Testis (tissue), 3 donors: ENCODE results near the gene GRK3. TPM values are rescaled to one million over a fixed set of nuclear protein-coding genes. Genes with fewer than 3 reads are reported as not detected.

ENCODE experiments used
- DNase-seq: peaks from one replicate; pipeline ENCODE4 v3.0.0-alpha.2; 2019
- H3K27ac ChIP-seq, 2 donors: fragments of 200-600 bp; sonication (generic); one replicate each; pipeline ENCODE4 v1.5.1; 2019
- H3K27me3 ChIP-seq: fragments of 200-600 bp; sonication (generic); one replicate; pipeline ENCODE4 v1.5.1; 2019
- H3K36me3 ChIP-seq: fragments of 200-600 bp; sonication (generic); one replicate; pipeline ENCODE4 v1.5.1; 2017; ENCODE audit warnings: low read depth; ENCODE audit errors: missing control alignments
- H3K4me1 ChIP-seq: fragments of 200-600 bp; sonication (generic); one replicate; pipeline ENCODE4 v1.5.1; 2019
- H3K4me3 ChIP-seq, 2 donors: fragments of 200-600 bp; sonication (generic); one replicate each; pipeline ENCODE4 v1.5.1; 2017 to 2019
- H3K9me3 ChIP-seq: fragments of 200-600 bp; sonication (generic); one replicate; pipeline ENCODE4 v1.5.1; 2017
- CTCF ChIP-seq, 3 experiments: fragments of 450-650 bp in 2 of 3; fragments of 200-600 bp in 1 of 3; sonication (generic) in 1 of 3; IDR thresholded peaks; one replicate each; pipeline ENCODE4 v1.5.1; 2016 to 2019; ENCODE audit warnings: antibody characterized with exemption in 3 of 3, mild to moderate bottlenecking in 2 of 3, moderate library complexity in 1 of 3
- POLR2A ChIP-seq: fragments of 450-650 bp; IDR thresholded peaks from one replicate; pipeline ENCODE4 v1.6.1; 2017; ENCODE audit warnings: antibody characterized with exemption, mild to moderate bottlenecking, moderate library complexity
- WGBS, 2 donors: methylation state at CpG; one replicate each; pipeline ENCODE4 v1.1.5; 2018; 5-methylcytosine and 5-hydroxymethylcytosine counted together
- intact Hi-C: fragments of 100-400 bp; cut with DNase I; formaldehyde crosslinking; loops from one replicate; pipeline ENCODE4 v1.15.1; 2023; ENCODE audit warnings: low total_unique reads
- polyA plus RNA-seq: library from polyadenylated mRNA; stranded (reverse); fragments of 350-450 nt; fragmentation: Illumina TruSeq; extraction: RNeasy Lipid Tissue Mini Kit (QIAGEN cat#74804); gene quantifications from one replicate; pipeline ENCODE4 v1.2.3, GENCODE V29; 2014; ENCODE audit warnings: low read depth, low replicate concordance; ENCODE audit not compliant: insufficient read depth
- total RNA-seq, 2 donors: library from RNA; depleted of rRNA; stranded (reverse); fragments of >200 nt; gene quantifications; one replicate each; pipeline ENCODE4 v1.2.3, GENCODE V29; 2016

Gene GRK3
- total and polyA plus RNA-seq, 3 donors from 2014 or later: 10.9 to 46.0 (median 12.8) TPM

DNA sequence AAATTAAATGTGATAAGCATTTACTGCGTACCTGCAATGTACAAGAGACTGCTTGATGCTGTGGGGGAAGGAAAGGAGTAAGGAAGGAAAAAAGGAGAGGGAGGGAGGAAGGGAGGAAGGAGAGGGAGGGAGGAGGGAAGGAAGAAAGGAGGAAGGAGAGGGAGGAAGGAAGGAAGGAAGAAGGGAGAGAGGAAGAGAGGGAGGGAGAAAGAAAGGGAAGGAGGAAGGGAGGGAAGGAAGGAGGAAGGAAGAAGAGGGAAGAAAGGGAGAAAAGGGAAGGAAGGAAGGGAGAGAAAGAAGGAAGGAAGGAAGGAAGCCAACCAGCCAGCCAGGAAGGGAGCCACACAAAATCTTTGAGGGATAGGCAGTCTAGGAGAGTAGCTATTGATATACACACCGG lies 133.5 kb downstream of the GRK3 start:
- no peaks in the 10 kb centered on the region for H3K4me1 ChIP-seq
- TF ChIP-seq POLR2A (no peak), CTCF (IDR thresholded peaks at IDR 0.05) (no peak)
- H3K9me3 ChIP-seq: no peaks in the 10 kb centered on the region
- no peaks in the 10 kb centered on the region for H3K27me3 ChIP-seq
- DNase-seq: no peak
- intact Hi-C loops: no loop called here
- no peaks in the 10 kb centered on the region for H3K36me3 ChIP-seq
- H3K4me3 ChIP-seq: no peak overlapping the region
- 88 to 94% methylated on average over 2 of the region's 2 CpGs for WGBS, 2 donors
- H3K27ac ChIP-seq: no peak overlapping the region

DNA sequence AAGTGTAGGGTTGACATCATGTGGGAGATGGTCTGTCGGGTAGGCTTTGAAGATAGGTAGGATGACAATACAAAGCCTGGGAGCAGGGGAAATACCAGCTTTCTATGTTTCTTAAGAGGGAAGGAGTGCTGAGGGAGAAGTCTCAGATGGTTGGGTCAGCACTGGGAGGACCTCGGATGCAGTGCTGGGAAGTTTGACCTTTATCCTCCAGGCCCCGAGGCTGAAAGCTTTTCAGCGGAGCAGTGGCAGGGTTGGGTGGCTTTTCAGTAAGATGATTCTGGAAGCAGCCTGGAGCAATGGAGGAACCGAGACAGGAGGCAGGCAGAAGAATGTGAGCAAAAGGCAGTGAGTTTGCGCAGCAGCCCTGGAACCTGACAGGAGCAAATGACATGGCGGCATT lies 134.0 kb downstream of the GRK3 start:
- intact Hi-C loops: no loop called here
- 86 to 94% methylated on average over 7 of the region's 7 CpGs for WGBS, 2 donors

DNA sequence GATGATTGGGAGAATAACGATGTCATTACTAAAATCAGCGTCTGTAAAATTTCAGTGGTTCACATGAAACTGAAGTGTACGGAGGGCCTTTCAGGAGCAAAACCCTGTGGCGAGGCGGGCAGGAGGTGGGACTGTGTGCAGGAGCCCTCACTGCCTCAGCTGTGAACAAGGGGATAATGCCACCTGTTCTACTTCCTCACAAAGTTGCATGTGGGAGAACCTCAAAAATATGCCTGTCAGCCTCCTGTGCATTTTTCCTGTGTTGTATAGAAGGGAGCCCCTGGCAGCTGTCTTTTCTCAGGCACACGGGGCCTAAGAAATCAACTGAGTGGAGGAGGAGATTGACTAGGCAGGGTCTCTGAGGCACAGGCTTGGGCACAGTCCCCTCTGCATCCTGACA lies 134.5 kb downstream of the GRK3 start:
- Histone ChIP-seq H3K9me3 (no peaks in the 10 kb centered on the region), H3K36me3 (no peaks in the 10 kb centered on the region), H3K27ac (no peak overlapping the region), H3K27me3 (no peaks in the 10 kb centered on the region), H3K4me1 (no peaks in the 10 kb centered on the region), H3K4me3 (no peak overlapping the region)
- no peak for DNase-seq
- no peak for TF ChIP-seq CTCF (IDR thresholded peaks at IDR 0.05)
- no peak for TF ChIP-seq POLR2A
- WGBS, 2 donors: 94 to 96% methylated on average over 6 of the region's 6 CpGs
- intact Hi-C loops: no loop called here

More for the DNA sequence above, 134.0 kb downstream of the GRK3 start:
- no peak for DNase-seq
- Histone ChIP-seq H3K27me3 (no peaks in the 10 kb centered on the region), H3K4me1 (no peaks in the 10 kb centered on the region), H3K9me3 (no peaks in the 10 kb centered on the region), H3K4me3 (no peak overlapping the region), H3K27ac (no peak overlapping the region), H3K36me3 (no peaks in the 10 kb centered on the region)
- no peak for TF ChIP-seq POLR2A
- no peak for TF ChIP-seq CTCF (IDR thresholded peaks at IDR 0.05)

DNA sequence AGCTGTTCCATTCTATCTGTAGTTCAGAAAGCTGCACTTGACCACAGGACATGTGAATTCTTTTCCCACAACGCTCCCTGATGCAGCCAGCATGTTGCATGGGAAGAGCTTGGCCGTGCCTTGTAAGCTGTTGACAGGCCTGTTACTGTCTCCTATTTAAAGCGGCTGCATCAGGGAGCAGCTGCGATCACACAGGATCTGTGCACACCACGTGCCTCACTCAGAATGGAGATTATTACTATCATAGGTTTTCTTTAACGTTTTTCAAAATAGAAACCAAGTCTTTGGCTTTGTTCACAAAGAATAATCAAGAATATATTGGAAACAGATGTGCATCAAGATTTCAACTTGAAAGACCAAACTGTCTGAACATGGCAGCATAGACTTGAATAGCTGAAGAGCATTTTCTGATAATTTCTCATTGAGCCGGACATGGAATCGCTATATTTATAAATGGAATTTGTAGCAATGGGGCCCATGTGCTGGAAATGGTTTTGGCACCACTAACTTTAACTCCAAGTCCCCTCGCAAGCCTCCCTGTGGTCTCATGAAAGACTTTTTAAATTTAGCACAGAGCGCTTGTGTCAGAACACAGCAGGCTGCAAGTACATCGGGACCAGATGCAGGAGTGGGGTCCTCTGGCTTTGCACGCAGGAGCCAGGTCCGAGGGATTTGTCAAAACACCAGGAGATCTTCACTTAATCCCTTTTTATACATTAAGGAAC lies 136.7 kb downstream of the GRK3 start:
- intact Hi-C loops: loop anchor here (10.0 kb wide), 1 partner anchor 236 kb away; no protein-coding TSS in a partner anchor
- no peak for DNase-seq
- Histone ChIP-seq H3K27ac (no peak overlapping the region), H3K4me3 (no peak overlapping the region), H3K4me1 (no peaks in the 10 kb centered on the region), H3K36me3 (no peaks in the 10 kb centered on the region), H3K27me3 (no peaks in the 10 kb centered on the region), H3K9me3 (no peaks in the 10 kb centered on the region)
- WGBS, 2 donors: 65 to 69% methylated on average over 13 of the region's 13 CpGs
- no peak for TF ChIP-seq POLR2A
- no peak for TF ChIP-seq CTCF (IDR thresholded peaks at IDR 0.05)

DNA sequence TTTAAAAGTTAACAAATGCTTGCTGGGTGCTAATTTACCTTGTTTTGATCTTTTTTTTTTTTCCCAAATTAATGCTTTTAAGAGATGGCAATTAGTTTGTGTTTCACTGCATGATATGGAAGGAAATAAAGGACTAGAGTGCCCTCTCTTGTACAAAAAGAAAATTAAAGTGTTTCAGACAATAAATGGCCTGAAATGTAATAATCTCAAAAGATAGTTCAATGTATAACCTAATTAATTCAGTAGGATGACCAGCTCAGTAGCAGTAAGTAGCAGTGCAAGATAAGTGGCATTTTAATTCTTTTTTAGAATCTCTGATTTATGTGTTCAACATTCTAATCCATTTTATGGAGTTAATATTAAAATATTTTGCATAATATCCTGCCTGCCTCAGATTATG lies 137.6 kb downstream of the GRK3 start:
- Histone ChIP-seq H3K9me3 (no peaks in the 10 kb centered on the region), H3K36me3 (no peaks in the 10 kb centered on the region), H3K27ac (no peak overlapping the region), H3K4me1 (no peaks in the 10 kb centered on the region), H3K4me3 (no peak overlapping the region), H3K27me3 (no peaks in the 10 kb centered on the region)
- DNase-seq: no peak
- intact Hi-C loops: loop anchor here (10.0 kb wide), 1 partner anchor 237 kb away; no protein-coding TSS in a partner anchor
- TF ChIP-seq CTCF (IDR thresholded peaks at IDR 0.05) (peak in 1 of 3 experiments; percentile 31), POLR2A (no peak)
